Tibial nerve (tissue), 4 donors: ENCODE data around the gene CFAP299. TPM values are rescaled to one million over a fixed set of nuclear protein-coding genes. Genes with fewer than 3 reads are reported as not detected.
"Not testable (repeated sequence)": the region's sequence is repeated elsewhere in the genome, so short reads cannot be mapped to it uniquely, and the experiment has no call there.

Experiments
- DNase-seq, 2 donors: peaks; one replicate each; pipeline ENCODE4 v3.0.0-alpha.2; 2019; ENCODE audit warnings: low spot score in 2 of 2
- H3K27ac ChIP-seq, 4 donors: fragments of 200-600 bp; sonication (generic) in 3 of 4; one replicate each; pipeline ENCODE4 v1.5.1; 2017 to 2019; ENCODE audit warnings: mild to moderate bottlenecking in 1 of 4
- H3K27me3 ChIP-seq, 2 donors: fragments of 200-600 bp; sonication (generic) in 1 of 2; one replicate each; pipeline versions ENCODE4 v1.5.1 to v1.6.0; 2017 to 2019
- H3K36me3 ChIP-seq, 3 donors: fragments of 200-600 bp; sonication (generic); one replicate each; pipeline ENCODE4 v1.5.1; 2018 to 2019
- H3K4me1 ChIP-seq, 4 donors: fragments of 200-600 bp; sonication (generic) in 3 of 4; one replicate each; pipeline ENCODE4 v1.5.1; 2017 to 2019
- H3K4me3 ChIP-seq, 4 donors: fragments of 200-600 bp; sonication (generic) in 3 of 4; one replicate each; pipeline ENCODE4 v1.5.1; 2017 to 2019; ENCODE audit warnings: mild to moderate bottlenecking in 1 of 4, moderate library complexity in 1 of 4
- H3K9me3 ChIP-seq, 4 donors: fragments of 200-600 bp; sonication (generic) in 3 of 4; one replicate each; pipeline ENCODE4 v1.5.1; 2017 to 2019
- EP300 ChIP-seq, 2 donors: sonication (generic); formaldehyde crosslinking; IDR thresholded peaks; one replicate each; pipeline ENCODE4 v1.6.1; 2017; ENCODE audit warnings: antibody characterized with exemption in 2 of 2, mild to moderate bottlenecking in 1 of 2
- POLR2A ChIP-seq, 2 donors: fragments of 450-650 bp; IDR thresholded peaks; one replicate each; pipeline ENCODE4 v1.6.1; 2017; ENCODE audit warnings: antibody characterized with exemption in 2 of 2, mild to moderate bottlenecking in 2 of 2, moderate library complexity in 2 of 2
- WGBS, 2 donors: methylation state at CpG; one replicate each; pipeline ENCODE4 v1.1.5; 2018; 5-methylcytosine and 5-hydroxymethylcytosine counted together
- total RNA-seq, 4 donors: library from RNA; depleted of rRNA; stranded (reverse); fragments of >200 nt; gene quantifications; one replicate each; pipeline ENCODE4 v1.1.0, GENCODE V29; 2016
- TF ChIP-seq, protein P1 (sequence below), 5 experiments: fragments of 200-600 bp in 3 of 5; fragments of 450-650 bp in 2 of 5; sonication (generic) in 3 of 5; IDR thresholded peaks; one replicate each; pipeline ENCODE4 v1.5.1; 2016 to 2019; ENCODE audit warnings: antibody characterized with exemption in 5 of 5, mild to moderate bottlenecking in 3 of 5, moderate library complexity in 2 of 5

CFAP299 gene
- total RNA-seq, 4 donors from 2014 or later: under 0.01 to 0.87 (median 0.39) TPM; not detected in 1

DNA sequence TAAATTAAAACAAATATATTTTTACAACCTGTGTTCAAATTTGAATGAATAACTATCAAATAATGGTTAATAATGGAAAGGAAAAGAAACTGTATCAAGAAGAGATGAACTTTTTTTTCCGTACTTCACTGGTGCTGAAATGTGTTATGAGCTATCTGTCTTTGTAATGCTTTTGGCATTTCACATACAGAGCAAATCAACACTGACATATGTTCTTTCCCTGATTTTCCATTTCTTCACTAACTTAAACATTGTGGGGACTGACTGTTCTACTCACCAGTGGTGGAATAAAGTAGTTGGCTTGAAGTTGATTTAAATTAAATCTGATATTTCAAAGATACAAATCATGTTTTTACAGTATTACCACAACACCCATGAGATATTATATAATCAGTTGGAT, 390.9 kb downstream of the CFAP299 start:
- no peak overlapping the region for H3K27ac ChIP-seq
- no peak for DNase-seq
- 48 to 57% methylated on average over 1 of the region's 1 CpG for WGBS, 2 donors

DNA sequence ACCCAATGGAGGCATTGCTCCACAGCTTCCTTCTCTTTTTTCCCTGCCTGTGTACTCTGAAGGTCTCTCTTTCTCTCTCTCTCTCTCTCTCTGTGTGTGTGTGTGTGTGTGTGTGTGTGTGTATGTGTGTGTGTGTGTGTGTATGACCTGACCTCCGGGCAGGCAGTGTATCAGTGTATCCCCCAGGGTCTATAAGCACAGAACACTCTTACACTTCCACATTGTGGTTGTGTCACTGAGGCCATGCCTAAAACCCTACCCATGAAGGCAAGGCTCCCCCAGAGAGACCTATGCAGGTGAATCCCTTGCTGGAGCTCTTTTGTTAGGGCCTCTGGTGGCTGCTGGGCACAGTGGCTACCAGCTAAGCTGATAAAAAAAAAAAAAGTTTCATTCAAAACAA, 394.6 kb downstream of the CFAP299 start:
- Histone ChIP-seq H3K4me1 (no peaks in the 10 kb centered on the region), H3K4me3 (no peak overlapping the region), H3K9me3 (no peaks in the 10 kb centered on the region), H3K36me3 (no peaks in the 10 kb centered on the region), H3K27ac (no peak overlapping the region), H3K27me3 (no peaks in the 10 kb centered on the region)
- DNase-seq: no peak
- 60 to 67% methylated on average over 1 of the region's 1 CpG for WGBS, 2 donors
- TF ChIP-seq POLR2A (IDR thresholded peaks at IDR 0.05): no peak
- TF ChIP-seq, protein P1, sequence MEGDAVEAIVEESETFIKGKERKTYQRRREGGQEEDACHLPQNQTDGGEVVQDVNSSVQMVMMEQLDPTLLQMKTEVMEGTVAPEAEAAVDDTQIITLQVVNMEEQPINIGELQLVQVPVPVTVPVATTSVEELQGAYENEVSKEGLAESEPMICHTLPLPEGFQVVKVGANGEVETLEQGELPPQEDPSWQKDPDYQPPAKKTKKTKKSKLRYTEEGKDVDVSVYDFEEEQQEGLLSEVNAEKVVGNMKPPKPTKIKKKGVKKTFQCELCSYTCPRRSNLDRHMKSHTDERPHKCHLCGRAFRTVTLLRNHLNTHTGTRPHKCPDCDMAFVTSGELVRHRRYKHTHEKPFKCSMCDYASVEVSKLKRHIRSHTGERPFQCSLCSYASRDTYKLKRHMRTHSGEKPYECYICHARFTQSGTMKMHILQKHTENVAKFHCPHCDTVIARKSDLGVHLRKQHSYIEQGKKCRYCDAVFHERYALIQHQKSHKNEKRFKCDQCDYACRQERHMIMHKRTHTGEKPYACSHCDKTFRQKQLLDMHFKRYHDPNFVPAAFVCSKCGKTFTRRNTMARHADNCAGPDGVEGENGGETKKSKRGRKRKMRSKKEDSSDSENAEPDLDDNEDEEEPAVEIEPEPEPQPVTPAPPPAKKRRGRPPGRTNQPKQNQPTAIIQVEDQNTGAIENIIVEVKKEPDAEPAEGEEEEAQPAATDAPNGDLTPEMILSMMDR (IDR thresholded peaks at IDR 0.05): no peak

More for the DNA sequence above, 390.9 kb downstream of the CFAP299 start:
- TF ChIP-seq, protein P1 (IDR thresholded peaks at IDR 0.05): no peak
- no peak for TF ChIP-seq EP300 (IDR thresholded peaks at IDR 0.05)
- TF ChIP-seq POLR2A (IDR thresholded peaks at IDR 0.05): no peak
- no peak overlapping the region for H3K4me3 ChIP-seq
- no peaks in the 10 kb centered on the region for H3K36me3 ChIP-seq
- H3K9me3 ChIP-seq: peaks cover 0 to 10% (median 0%) of the 10 kb centered on the region in 4 donors
- H3K4me1 ChIP-seq: no peaks in the 10 kb centered on the region
- no peaks in the 10 kb centered on the region for H3K27me3 ChIP-seq

DNA sequence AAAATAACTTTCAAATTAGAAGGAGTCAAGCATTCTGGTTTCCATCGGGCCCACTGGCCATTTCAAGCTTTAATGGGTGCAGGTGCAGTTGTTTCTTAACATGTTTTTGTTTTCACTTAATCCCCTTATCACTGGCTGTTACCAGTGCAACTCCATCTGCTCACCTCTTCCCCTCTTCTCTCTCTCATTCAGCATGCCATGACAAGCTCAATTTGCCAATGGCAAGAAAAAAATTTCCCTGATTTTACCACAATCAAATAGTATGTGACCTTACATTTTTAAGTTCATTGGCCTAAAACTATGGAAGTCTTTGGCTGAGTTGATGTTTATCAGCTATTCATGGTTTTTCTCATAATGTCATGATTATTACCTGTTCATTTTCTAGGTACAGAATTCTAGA, 395.9 kb downstream of the CFAP299 start:
- no peaks in the 10 kb centered on the region for H3K9me3 ChIP-seq
- H3K4me1 ChIP-seq: no peaks in the 10 kb centered on the region
- 48 to 57% methylated on average over 1 of the region's 1 CpG for WGBS, 2 donors
- no peaks in the 10 kb centered on the region for H3K27me3 ChIP-seq
- TF ChIP-seq POLR2A (IDR thresholded peaks at IDR 0.05) (no peak), EP300 (IDR thresholded peaks at IDR 0.05) (no peak)
- DNase-seq: no peak
- no peak overlapping the region for H3K27ac ChIP-seq
- no peaks in the 10 kb centered on the region for H3K36me3 ChIP-seq
- H3K4me3 ChIP-seq: no peak overlapping the region

DNA sequence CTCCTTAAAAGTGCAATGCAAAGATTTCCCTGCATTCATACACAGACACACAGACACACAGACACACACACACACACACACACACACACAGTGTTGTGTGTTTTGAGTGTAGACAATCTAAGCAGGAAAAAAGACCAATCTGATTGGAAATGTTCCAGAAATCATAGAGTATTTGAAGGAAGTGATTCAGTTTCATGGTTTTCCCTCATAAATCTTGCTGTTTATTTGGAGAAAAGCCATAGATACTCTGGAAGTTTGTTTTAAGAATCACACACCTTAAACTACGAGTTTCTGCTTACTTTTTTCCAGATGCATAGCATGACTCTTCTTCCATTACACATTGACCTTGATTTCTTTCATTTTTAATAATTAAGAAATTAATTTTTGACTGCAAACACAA, 396.5 kb downstream of the CFAP299 start:
- Histone ChIP-seq H3K36me3 (no peaks in the 10 kb centered on the region), H3K27ac (no peak overlapping the region), H3K9me3 (no peaks in the 10 kb centered on the region), H3K27me3 (no peaks in the 10 kb centered on the region), H3K4me3 (no peak overlapping the region), H3K4me1 (no peaks in the 10 kb centered on the region)
- no peak for TF ChIP-seq POLR2A (IDR thresholded peaks at IDR 0.05)
- TF ChIP-seq, protein P1 (IDR thresholded peaks at IDR 0.05): no peak
- no peak for TF ChIP-seq EP300 (IDR thresholded peaks at IDR 0.05)
- DNase-seq: no peak
- 27 to 33% methylated on average over 1 of the region's 1 CpG for WGBS, 2 donors

DNA sequence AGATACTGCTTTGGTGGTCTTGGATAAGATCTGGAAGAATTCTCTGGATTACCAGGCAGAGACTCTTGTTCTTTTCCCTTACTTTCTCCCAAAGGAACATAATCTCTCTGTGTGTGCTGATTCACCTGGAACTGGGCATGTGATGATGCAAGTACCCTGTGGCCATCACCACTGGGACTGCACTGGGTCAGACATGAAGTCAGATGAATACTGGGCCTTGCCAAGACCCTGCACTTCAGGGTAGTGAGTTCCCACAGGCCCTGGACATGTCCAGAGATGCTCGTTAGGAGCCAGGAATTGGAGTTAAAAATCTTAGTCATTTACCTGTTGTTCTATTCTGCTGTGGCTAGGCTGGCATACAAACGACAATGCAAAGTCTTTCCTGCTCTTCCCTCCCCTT, 404.8 kb downstream of the CFAP299 start:
- TF ChIP-seq POLR2A (IDR thresholded peaks at IDR 0.05): no peak
- no peak for TF ChIP-seq EP300 (IDR thresholded peaks at IDR 0.05)
- TF ChIP-seq, protein P1 (IDR thresholded peaks at IDR 0.05): no peak
- DNase-seq: no peak
- Histone ChIP-seq H3K9me3 (peaks cover 0 to 15% (median 2%) of the 10 kb centered on the region in 4 donors), H3K4me1 (no peaks in the 10 kb centered on the region), H3K27ac (no peak overlapping the region), H3K4me3 (no peak overlapping the region), H3K27me3 (no peaks in the 10 kb centered on the region), H3K36me3 (no peaks in the 10 kb centered on the region)
- WGBS, 2 donors: 80 to 83% methylated on average over 2 of the region's 2 CpGs

DNA sequence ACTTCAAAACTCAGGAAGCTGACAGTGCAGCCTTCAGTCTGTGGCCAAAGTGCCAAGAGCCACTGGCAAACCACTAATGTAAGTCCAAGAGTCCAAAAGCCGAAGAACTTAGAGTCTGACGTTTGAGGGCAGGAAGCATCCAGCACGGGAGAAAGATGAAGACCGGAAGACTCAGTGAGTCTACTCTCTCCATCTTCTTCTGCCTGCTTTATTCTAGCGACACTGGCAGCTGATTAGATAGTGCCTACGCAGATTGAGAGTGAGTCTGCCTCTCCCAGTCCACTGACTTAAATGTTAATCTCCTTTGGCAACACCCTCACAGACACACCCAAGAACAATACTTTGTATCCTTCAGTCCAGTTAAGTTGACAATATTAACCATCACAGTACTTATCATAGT, 414.0 kb downstream of the CFAP299 start:
- H3K4me3 ChIP-seq, H3K4me1 ChIP-seq, DNase-seq, H3K27ac ChIP-seq, H3K9me3 ChIP-seq, H3K27me3 ChIP-seq, H3K36me3 ChIP-seq: not testable (repeated sequence)
- 88 to 89% methylated on average over 6 of the region's 6 CpGs for WGBS, 2 donors
